Measurements from ENCODE around the gene LAMA5.

- TF ChIP-seq CTCF (IDR thresholded peaks at IDR 0.05): no peak
- TF ChIP-seq POLR2A (IDR thresholded peaks at IDR 0.05): no peak
Observed at GRCh38 chr20:62392621-62393334, 25.7 kb upstream of the LAMA5 start.

Measured in breast epithelium (tissue), 3 donors.